ENCODE data around the gene RAD51B.

DNA sequence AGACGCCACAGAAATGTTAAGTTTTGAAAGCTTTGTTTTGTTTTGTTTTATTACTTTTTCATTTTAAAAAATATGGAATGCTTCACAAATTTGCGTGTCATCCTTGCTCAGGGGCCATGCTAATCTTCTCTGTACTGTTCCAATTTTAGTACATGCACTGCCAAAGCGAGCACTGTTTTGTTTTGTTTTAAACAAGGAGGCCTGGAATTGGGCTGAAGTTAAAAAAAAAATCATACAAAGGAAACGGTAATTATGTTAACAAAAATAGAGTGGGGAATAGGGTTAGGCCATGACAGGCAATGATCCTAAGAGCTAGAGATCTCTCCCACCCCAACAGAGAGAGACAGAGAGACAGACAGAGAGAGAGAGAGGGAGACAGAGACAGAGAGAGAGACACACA lies 916.3 kb downstream of the RAD51B start:
- TF ChIP-seq POLR2AphosphoS5 (IDR thresholded peaks at IDR 0.05; ENCODE audit: insufficient read depth in 1 of 2, low read depth in 1 of 2): no peak
- TF ChIP-seq, protein P1, sequence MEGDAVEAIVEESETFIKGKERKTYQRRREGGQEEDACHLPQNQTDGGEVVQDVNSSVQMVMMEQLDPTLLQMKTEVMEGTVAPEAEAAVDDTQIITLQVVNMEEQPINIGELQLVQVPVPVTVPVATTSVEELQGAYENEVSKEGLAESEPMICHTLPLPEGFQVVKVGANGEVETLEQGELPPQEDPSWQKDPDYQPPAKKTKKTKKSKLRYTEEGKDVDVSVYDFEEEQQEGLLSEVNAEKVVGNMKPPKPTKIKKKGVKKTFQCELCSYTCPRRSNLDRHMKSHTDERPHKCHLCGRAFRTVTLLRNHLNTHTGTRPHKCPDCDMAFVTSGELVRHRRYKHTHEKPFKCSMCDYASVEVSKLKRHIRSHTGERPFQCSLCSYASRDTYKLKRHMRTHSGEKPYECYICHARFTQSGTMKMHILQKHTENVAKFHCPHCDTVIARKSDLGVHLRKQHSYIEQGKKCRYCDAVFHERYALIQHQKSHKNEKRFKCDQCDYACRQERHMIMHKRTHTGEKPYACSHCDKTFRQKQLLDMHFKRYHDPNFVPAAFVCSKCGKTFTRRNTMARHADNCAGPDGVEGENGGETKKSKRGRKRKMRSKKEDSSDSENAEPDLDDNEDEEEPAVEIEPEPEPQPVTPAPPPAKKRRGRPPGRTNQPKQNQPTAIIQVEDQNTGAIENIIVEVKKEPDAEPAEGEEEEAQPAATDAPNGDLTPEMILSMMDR (IDR thresholded peaks at IDR 0.05): no peak
- no peak for TF ChIP-seq POLR2A (IDR thresholded peaks at IDR 0.05)

All from vagina (tissue), 2 donors.